Ramos (cell line): ENCODE results near the gene CTDSPL.

ENCODE experiments used
- in situ Hi-C: fragments of 300-500 bp; cut with MboI; formaldehyde crosslinking; loops from one replicate; pipeline ENCODE4 v1.14.3; 2022; ENCODE audit warnings: low sequenced_read_pairs; ENCODE audit not compliant: unreplicated experiment

Gene CTDSPL

GRCh38 chr3:37993820-37994638 is 132.3 kb downstream of the CTDSPL start:
- in situ Hi-C loops, result no loop called here

- in situ Hi-C loops, result no loop called here
These were observed 132.9 kb downstream of the CTDSPL start for GRCh38 chr3:37994639-37994972.

GRCh38 chr3:37995652-37996641 is 134.3 kb downstream of the CTDSPL start:
- in situ Hi-C loops, result no loop called here

GRCh38 chr3:37996785-37997301 is 135.2 kb downstream of the CTDSPL start:
- in situ Hi-C loops, result no loop called here

GRCh38 chr3:37997342-37997741 is 135.7 kb downstream of the CTDSPL start:
- in situ Hi-C loops, result no loop called here

GRCh38 chr3:37997791-37998370 is 136.2 kb downstream of the CTDSPL start:
- in situ Hi-C loops, result no loop called here

GRCh38 chr3:37999836-38000235 is 138.2 kb downstream of the CTDSPL start:
- in situ Hi-C loops, result no loop called here

- in situ Hi-C loops, result no loop called here
These were observed 138.7 kb downstream of the CTDSPL start for GRCh38 chr3:38000242-38000916.

GRCh38 chr3:38000965-38001455 is 139.3 kb downstream of the CTDSPL start:
- in situ Hi-C loops, result no loop called here

- in situ Hi-C loops, result no loop called here
These were observed 139.9 kb downstream of the CTDSPL start for GRCh38 chr3:38001456-38002081.

- in situ Hi-C loops, result no loop called here
These were observed 140.7 kb downstream of the CTDSPL start for GRCh38 chr3:38002291-38002876.

- in situ Hi-C loops, result no loop called here
These were observed 141.3 kb downstream of the CTDSPL start for GRCh38 chr3:38002940-38003339.

GRCh38 chr3:38003371-38003816 is 141.7 kb downstream of the CTDSPL start:
- in situ Hi-C loops, result no loop called here

GRCh38 chr3:38003817-38004414 is 142.2 kb downstream of the CTDSPL start:
- in situ Hi-C loops, result no loop called here

- in situ Hi-C loops, result no loop called here
These were observed 142.9 kb downstream of the CTDSPL start for GRCh38 chr3:38004415-38005075.

- in situ Hi-C loops, result no loop called here
These were observed 143.7 kb downstream of the CTDSPL start for GRCh38 chr3:38005076-38006020.

GRCh38 chr3:38006031-38006430 is 144.4 kb downstream of the CTDSPL start:
- in situ Hi-C loops, result no loop called here
